Stimulated activated CD4-positive, alpha-beta T cell treated with anti-CD3 and anti-CD28 coated beads, Interleukin-2, amount 100 ng/mL, for 24 hours (primary cell): ENCODE measurements around the gene EHBP1L1.
A peak's percentile ranks its signal among the peaks of the same experiment; 100 is the strongest.
"Not testable (repeated sequence)": the region's sequence is repeated elsewhere in the genome, so short reads cannot be mapped to it uniquely, and the experiment has no call there.

ENCODE experiments used
- DNase-seq, 2 donors: peaks; one replicate each; pipeline ENCODE4 v3.0.0-alpha.2; 2020

The EHBP1L1 gene

DNA sequence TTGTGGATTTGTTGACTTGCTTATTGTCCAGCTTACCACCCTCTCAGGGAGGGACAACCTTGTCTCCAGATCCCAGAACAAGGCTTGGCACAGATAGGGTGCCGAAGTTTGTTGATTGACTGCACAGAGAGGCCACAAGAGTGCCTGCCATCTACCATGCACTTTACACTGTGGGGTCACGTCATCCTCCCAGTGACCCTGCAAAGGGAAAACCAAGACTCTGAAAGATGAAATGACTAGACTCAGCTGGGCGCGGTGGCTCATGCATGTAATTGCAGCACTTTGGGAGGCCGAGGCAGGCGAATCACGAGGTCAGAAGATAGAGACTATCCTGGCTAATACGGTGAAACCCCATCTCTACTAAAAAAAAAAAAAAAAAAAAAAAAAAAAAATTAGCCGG, 13.1 kb upstream of the EHBP1L1 start:
- DNase-seq, result no peak

DNA sequence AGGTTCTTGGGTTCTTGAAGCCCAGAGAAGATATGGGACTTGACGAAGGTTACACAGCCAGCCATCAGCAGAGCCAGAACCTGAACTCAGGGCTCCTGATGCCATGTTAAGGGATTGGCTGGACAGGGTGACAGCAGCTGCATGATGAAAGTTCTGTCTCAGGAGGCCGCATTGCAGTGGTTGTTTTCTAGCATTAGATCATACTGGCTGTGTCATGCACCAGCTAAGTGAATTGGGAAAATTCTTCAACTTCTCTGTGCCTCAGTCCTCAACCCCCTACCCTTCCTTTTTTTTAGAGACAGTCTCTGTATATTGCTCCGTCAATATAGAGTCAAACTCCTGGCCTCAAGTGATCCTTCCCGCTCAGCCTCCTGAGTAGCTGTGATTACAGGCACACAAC, 12.3 kb upstream of the EHBP1L1 start:
- no peak for DNase-seq

DNA sequence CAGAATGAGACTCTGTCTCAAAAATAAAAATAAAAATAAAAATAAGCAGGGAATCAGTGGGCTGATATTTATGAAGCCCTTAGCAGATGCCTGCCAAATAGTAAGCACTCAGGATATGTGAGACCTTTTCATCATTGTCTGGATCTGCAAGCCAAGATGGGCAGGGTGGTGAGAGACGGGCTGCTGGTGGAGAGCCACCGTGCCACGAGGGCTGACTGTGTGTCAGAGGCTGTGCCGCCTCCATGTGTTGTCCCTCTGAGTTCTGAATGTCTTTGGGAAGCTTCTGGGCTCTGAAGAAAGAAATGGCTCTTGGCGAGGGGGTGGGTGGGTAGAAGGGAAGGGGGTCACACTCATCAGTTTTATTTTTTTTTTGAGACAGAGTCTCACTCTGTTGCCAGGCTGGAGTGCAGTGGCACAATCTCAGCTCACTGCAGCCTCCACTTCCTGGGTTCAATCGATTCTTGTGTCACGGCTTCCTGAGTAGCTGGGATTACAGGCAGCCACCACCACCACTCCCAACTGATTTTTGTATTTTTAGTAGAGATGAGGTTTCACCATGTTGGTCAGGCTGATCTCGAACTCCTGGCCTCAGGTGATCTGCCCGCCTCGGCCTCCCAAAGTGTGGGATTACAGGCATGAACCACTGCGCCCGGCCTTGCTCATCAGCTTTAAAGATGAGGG, 10.8 kb upstream of the EHBP1L1 start:
- DNase-seq, result not testable (repeated sequence)

DNA sequence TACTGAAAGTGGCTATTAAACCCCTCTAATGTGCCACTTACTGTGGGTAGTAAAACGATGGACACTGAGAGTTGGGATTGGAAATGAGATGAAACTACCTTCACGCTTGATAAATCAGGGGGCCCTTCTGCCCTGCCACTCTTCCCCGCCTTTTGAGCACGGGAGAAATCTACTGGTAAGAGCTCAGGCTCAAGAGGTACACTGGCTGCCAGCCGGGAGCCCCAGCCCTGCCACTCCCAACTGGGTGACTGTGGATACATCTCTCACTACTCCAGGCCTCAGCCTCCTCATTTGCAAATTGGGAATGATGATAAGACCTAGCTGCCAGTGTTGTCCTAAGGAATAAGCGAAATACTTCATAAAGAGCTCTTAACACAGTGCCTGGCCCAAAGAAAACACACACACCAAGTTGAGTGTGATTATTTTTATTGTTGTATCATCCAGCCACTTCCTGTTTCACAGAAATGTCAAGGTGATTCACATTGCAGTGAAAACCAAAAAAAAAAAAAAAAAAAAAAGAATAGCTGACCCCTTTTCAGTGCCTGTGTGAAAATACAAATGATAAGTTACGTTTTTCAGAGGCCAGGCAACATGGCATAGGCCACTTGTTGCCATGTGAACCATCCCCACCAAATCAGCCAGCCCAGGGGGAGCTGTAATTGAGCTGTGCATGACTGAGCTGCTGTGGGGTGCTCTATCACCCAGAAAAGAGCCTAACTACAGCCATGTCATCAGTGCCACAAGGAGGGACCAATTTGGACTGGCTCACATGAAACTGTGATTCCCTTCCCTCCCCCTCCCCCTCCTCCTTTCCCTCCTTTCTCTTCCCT, 10.0 kb upstream of the EHBP1L1 start:
- no peak for DNase-seq

- DNase-seq, result no peak
Measured at GRCh38 chr11:65569164-65569972, 6.5 kb upstream of the EHBP1L1 start.

DNA sequence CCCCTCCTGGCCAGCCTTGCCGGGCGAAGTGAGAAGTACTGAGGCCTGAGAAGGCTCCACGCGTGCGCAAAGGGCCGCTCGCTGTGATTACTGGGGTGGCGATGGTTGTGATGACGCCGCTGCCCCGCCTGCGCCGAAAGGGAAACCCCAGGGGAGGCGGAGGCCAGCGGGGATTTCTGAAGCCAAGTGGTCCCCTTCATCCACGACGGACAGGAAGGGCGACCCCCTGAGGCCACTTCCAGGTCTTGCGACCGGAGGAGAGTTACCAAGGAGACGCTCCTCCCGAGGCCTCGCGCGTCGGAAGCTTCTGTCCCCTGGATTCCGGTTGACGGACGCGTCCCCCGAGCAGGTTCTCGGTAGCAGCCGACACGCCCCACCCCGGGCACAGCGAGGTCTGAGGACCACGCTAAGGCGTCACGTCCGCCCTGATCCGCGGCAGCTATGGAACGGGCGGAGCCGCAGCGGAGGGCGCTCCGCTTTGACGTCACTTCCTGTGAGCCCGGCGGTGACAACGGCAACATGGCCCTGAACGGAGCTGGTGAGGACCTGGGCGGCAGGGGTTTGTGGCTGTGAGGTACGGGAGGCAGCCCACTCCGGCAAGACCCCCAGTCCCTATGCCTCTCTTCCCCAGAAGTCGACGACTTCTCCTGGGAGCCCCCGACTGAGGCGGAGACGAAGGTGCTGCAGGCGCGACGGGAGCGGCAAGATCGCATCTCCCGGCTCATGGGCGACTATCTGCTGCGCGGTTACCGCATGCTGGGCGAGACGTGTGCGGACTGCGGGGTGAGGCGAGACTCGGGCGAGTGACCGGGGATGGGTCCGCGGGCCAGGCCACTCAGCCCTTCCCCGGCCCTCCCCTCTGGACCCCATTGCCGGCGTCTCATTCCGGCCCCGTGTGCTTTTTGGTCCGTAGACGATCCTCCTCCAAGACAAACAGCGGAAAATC, 5.6 kb upstream of the EHBP1L1 start, which contains the start of gene ZNRD2:
Gene ZNRD2 (plus strand): TSS at position 505 of the 946 bp plus-strand sequence. CDS start 15 bp downstream, at position 520.
- DNase-seq, result peak; percentile 99

DNA sequence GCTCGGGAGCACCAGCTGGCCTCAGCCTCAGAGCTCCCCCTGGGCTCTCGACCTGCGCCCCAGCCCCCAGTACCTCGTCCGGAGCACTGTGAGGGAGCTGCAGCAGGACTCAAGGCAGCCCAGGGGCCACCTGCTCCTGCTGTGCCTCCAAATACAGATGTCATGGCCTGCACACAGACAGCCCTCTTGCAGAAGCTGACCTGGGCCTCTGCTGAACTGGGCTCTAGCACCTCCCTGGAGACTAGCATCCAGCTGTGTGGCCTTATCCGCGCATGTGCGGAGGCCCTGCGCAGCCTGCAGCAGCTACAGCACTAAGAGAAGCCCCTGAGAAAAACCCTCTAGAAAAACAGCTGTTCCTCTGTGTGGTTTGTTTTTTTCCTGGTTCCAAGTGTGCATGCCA, 4.4 kb upstream of the EHBP1L1 start:
- no peak for DNase-seq

GRCh38 chr11:65571940-65572339, 3.9 kb upstream of the EHBP1L1 start:
- no peak for DNase-seq

DNA sequence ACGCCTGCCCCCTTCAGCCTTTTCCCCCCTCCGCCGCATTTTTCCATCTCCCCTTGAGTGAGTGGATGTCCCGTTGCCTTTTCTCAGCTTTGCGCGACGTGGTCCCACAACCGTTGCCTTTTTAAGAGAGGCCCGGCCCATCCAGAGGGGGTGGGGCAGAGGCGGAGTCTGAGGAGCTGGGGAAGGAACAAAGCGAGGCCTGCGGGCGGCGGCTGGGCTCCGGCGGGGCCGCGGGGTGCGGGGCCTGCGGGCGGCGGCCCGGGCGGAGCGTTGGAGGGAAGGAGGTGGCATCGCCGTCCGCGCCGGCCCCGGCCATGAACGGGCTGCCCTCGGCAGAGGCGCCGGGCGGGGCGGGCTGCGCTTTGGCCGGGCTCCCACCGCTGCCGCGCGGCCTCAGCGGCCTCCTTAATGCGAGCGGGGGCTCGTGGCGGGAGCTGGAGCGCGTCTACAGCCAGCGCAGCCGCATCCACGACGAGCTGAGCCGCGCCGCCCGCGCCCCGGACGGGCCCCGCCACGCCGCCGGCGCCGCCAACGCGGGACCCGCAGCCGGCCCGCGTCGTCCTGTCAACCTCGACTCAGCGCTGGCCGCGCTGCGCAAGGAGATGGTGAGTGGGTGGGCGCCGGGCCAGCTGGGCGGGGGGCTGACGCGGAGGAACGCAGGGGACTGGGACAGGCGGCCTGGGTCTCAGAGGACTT, 3.3 kb upstream of the EHBP1L1 start, which contains the start of gene FAM89B:
Gene FAM89B (plus strand): TSS at position 183 of the 696 bp plus-strand sequence. CDS start 132 bp downstream, at position 315.
- DNase-seq, result peak; percentile 91 to 93

GRCh38 chr11:65573391-65574079, 2.3 kb upstream of the EHBP1L1 start:
- no peak for DNase-seq

DNA sequence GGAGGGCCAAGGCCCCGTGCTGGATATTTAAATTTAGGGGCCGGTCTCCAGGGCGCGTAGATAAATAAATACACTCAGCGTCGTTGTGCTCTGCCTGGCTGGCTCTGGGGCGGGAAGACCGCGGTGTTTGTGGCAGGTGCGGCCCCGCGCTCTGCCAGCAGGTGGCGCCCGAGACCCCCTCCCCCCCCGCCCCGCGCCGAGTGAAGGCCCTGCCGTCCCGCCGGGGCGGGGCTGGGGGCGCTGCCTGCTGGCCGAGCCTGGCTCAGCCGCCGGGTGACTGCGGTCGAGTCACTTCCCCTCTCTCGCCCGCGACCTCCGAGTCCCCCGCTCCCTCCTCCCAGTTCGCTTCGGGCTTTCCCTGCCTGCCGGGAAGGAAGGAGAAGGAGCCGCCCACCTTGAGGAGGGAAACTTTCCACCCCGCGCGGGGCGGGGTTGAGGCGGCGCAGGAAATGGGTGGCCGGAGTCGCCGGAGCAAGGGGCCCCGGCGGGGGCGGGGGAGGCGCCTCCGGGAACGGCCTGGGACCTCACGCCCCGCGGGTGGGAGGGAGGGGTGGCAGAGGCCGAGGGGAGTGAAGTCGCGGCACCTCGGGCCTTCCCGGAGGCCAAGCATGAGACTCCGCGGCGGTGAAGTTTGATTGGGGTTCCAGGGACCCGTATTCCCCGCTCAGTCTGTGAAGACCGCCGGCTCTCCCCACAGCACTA, 1.6 kb upstream of the EHBP1L1 start:
- DNase-seq, result peak; percentile 85 to 95

DNA sequence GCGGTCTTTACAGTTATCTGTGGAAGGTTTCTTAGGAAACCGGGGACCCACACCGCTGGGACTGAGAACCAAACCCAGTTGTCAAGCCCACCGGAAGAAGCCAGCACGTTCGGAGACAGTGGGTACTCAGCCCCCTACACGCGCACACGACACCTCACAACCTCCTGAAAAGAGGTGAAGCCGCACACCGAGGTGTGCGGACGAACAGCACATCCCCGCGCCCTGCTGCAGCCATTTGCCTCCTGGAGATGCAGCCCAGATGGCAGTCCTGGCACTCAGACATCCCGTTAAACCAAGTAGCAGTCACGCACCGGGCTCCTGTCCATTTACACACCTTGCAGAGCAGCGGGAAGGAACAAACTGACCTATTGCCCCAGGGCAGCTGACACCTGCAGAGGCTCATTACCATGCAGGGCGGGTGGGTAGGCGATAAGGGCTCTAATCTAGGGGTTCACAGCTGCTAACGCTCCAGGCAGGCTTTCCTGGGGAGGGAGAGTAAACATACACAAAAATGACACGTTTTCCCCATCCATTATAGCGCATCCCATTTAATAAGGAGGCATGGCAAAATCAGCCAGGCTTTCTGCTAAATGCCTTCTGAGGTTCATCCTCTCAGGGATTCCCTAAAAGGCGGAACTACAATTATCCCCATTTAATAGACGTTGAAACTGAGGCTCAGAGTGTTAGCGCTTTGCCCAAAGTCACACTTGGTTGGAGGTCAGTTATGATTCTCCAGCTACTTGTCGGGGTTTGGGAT, 864 bp upstream of the EHBP1L1 start:
- peak in 1 of 2 donors; percentile 51 for DNase-seq

DNA sequence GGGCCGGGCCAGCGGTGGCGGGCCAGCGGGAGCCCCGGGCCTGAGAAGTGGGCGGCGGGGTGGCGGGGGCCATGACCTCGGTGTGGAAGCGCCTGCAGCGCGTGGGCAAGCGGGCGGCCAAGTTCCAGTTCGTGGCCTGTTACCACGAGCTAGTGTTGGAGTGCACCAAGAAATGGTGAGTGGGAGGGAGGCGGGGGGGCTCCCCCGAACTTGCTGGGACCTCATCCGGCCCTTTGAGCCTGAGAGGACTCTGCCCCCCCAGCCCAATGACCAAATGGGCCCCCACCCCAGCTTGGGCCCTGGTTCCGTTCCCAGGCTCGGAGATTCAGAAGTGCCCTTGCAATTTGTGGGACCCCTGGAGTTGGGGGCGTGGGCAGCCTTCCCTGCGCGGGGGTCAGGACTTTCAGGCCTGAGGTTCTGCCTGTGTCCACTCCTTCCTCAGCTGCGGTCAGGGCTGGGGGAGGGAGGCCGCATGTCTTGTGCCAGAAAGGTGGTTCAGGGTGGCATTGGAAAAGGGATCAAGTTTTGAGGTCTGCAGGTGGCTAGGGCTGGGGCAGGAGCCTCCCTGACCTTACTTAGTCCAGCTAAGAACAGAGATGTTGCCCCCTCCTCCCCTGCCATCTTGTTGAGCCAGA, 496 bp downstream of the EHBP1L1 start:
- peak in 1 of 2 donors; percentile 51 for DNase-seq

GRCh38 chr11:65576867-65577755, 1.3 kb downstream of the EHBP1L1 start:
- peak in 1 of 2 donors; percentile 64 for DNase-seq

GRCh38 chr11:65577756-65578109, 1.9 kb downstream of the EHBP1L1 start:
- no peak for DNase-seq

DNA sequence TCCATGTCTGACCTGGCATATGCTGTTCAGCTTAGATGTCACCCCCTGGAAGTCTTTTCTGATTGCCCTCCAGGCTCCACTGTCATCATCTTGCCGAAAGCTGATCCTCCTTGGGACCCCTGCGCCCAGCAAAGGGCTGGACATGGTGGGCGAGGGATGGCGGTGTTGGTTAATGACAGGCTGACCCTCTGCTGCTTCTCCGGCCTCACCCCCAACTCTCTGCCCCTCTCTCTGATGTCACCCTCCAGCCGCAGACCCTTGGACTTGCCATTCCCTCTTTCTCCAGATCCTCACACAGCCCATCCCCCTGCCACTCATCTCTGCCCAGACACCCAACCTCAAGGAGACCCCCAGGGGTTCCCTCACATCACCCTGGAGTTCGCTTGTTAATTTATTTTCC, 2.3 kb downstream of the EHBP1L1 start:
- DNase-seq, result no peak

GRCh38 chr11:65578667-65579066, 2.8 kb downstream of the EHBP1L1 start:
- DNase-seq, result no peak

- no peak for DNase-seq
Measured at GRCh38 chr11:65579291-65579690, 3.4 kb downstream of the EHBP1L1 start.
